HG03469 (cell line): ENCODE results near the gene POLE4.
A peak's percentile ranks its signal among the peaks of the same experiment; 100 is the strongest.

ENCODE experiments used
- ATAC-seq: cut with Tn5 transposase; IDR thresholded peaks from one replicate; pipeline ENCODE4 v1.9.1; 2021; ENCODE audit warnings: mild to moderate bottlenecking, moderate library complexity, moderate number of reproducible peaks; ENCODE audit not compliant: unreplicated experiment

POLE4 gene

GRCh38 chr2:74939919-74940812, 18.3 kb upstream of the POLE4 start:
- no peak for ATAC-seq

- no peak for ATAC-seq
Observed at GRCh38 chr2:74941284-74941683, 17.2 kb upstream of the POLE4 start.

- no peak for ATAC-seq
Observed at GRCh38 chr2:74942263-74942662, 16.2 kb upstream of the POLE4 start.

- ATAC-seq = peak; percentile 99
Observed at GRCh38 chr2:74944987-74945787, 13.3 kb upstream of the POLE4 start.

- ATAC-seq = no peak
Observed at GRCh38 chr2:74945788-74946331, 12.6 kb upstream of the POLE4 start.

GRCh38 chr2:74947703-74948102, 10.7 kb upstream of the POLE4 start:
- no peak for ATAC-seq

GRCh38 chr2:74948779-74949178, 9.7 kb upstream of the POLE4 start:
- no peak for ATAC-seq

GRCh38 chr2:74951211-74951754, 7.2 kb upstream of the POLE4 start:
- peak; percentile 44 for ATAC-seq

GRCh38 chr2:74952575-74952974, 5.9 kb upstream of the POLE4 start:
- no peak for ATAC-seq

- ATAC-seq = no peak
Observed at GRCh38 chr2:74953796-74954499, 4.5 kb upstream of the POLE4 start.

GRCh38 chr2:74954500-74954874, 4.0 kb upstream of the POLE4 start:
- ATAC-seq = no peak

- ATAC-seq = no peak
Observed at GRCh38 chr2:74957886-74958273, 563 bp upstream of the POLE4 start.

- no peak for ATAC-seq
Observed at GRCh38 chr2:74959106-74959751, 786 bp downstream of the POLE4 start.

GRCh38 chr2:74966887-74967286, 8.4 kb downstream of the POLE4 start:
- no peak for ATAC-seq

- ATAC-seq = no peak
Observed at GRCh38 chr2:74975016-74975415, 16.6 kb downstream of the POLE4 start.

- ATAC-seq = no peak
Observed at GRCh38 chr2:74979844-74980243, 21.4 kb downstream of the POLE4 start.

- no peak for ATAC-seq
Observed at GRCh38 chr2:74982577-74982976, 24.1 kb downstream of the POLE4 start.

- no peak for ATAC-seq
Observed at GRCh38 chr2:74983631-74984392, 25.4 kb downstream of the POLE4 start.

- no peak for ATAC-seq
Observed at GRCh38 chr2:74984947-74985637, 26.6 kb downstream of the POLE4 start.
